ENCODE results near the gene ZNF593. TPM values are rescaled to one million over a fixed set of nuclear protein-coding genes. Genes with fewer than 3 reads are reported as not detected.

ZNF593 gene
- total and polyA plus RNA-seq, 10 of the 15 experiments (the other 5 are each of a cell fraction or from before 2014, with no cell fraction given): 7.7 to 156 (median 51.0) TPM

DNA sequence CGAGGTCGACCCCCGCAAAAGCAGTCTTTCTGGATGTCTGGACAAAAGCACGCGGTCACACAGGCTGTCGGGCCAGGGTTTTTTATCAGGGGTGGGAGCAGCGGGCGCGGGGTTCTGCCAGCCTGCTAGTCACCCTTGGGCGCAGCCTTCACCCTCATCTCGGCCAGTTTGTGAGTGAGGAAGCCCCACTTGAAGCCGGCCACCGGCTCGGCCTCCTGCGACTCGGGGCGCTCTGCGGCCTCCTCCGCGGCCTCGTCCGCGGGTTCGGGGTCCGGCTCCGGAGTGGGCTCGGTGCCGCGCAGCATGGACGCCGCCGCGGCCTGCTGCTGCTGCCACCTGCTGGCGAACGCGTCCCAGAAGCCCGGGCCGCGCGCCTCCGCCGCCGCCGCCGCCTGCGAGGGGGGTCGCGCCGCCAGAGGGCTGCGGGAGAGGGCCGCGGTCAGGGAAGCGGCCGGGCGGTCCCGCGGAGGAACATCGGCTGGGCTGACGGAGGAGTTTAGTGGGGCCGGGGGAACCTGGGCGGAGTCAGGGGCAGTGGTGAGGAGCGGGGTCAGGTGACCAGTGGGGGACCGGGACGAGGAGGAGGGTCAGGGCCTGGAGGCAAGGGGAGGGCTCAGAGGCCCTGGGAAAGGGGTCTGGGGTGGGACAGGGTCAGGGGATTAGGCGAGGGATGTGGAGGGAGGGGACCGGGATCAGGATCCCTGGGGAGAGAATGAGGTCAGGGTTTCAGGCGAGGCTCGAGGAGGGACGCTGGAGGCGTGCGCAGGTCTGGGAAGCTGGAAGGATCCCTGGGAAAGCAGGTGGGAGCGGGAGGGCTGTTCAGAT lies 5.5 kb upstream of the ZNF593 start:
- ChIA-PET POLR2A (no interaction called here), CTCF (interaction anchor here (0.6 to 1.8 kb wide), 3 partner anchors 70 to 1472 kb away, joined by 3 to 8 read pairs (median 4); partner anchors contain the start of gene CEP85)
- BruUV-seq (replicated peaks): no TSS peak

More for the DNA sequence above, 5.5 kb upstream of the ZNF593 start:
- Histone ChIP-seq H2AFZ (ENCODE audit: control insufficient read depth, low read depth, low read length) (peak overlapping the region; percentile 34), H4K20me1 (ENCODE audit: control insufficient read depth, insufficient read depth) (no peaks in the 10 kb centered on the region), H3K4me2 (ENCODE audit: control insufficient read depth, insufficient read depth) (peak overlapping the region; percentile 84), H3K9me3 (replicated peaks; ENCODE audit: control insufficient read depth, insufficient read depth, low read length) (no peaks in the 10 kb centered on the region; the same call in 2 of the 3 replicates), H3K36me3 (ENCODE audit: control insufficient read depth in 2 of 2, insufficient read depth in 2 of 2, low read length in 1 of 2) (no peaks in the 10 kb centered on the region), H3K4me3 (peak overlapping the region; percentile 44; the same call in 1 of the 2 replicates), H3K9ac (ENCODE audit: control insufficient read depth, insufficient read depth, low read length) (no peak overlapping the region), H3K79me2 (ENCODE audit: control insufficient read depth, insufficient read depth, low read length) (no peaks in the 10 kb centered on the region), H3K4me1 (ENCODE audit: control insufficient read depth, insufficient read depth, low read length) (peaks cover 4% of the 10 kb centered on the region), H3K27ac (ENCODE audit: control insufficient read depth, insufficient read depth) (no peak overlapping the region), H3K27me3 (replicated peaks in 1 of 2; ENCODE audit: control insufficient read depth in 2 of 2, insufficient read depth in 2 of 2, low read length in 1 of 2) (peaks cover 3 to 13% of the 10 kb centered on the region in 2 experiments)
- DNase-seq (ENCODE audit: low read depth, low spot score) (no peak), FAIRE-seq (no peak), ATAC-seq (peak; percentile 58)
- TF ChIP-seq, protein P1, sequence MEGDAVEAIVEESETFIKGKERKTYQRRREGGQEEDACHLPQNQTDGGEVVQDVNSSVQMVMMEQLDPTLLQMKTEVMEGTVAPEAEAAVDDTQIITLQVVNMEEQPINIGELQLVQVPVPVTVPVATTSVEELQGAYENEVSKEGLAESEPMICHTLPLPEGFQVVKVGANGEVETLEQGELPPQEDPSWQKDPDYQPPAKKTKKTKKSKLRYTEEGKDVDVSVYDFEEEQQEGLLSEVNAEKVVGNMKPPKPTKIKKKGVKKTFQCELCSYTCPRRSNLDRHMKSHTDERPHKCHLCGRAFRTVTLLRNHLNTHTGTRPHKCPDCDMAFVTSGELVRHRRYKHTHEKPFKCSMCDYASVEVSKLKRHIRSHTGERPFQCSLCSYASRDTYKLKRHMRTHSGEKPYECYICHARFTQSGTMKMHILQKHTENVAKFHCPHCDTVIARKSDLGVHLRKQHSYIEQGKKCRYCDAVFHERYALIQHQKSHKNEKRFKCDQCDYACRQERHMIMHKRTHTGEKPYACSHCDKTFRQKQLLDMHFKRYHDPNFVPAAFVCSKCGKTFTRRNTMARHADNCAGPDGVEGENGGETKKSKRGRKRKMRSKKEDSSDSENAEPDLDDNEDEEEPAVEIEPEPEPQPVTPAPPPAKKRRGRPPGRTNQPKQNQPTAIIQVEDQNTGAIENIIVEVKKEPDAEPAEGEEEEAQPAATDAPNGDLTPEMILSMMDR (IDR thresholded peaks at IDR 0.05 in 2 of 3, conservative IDR thresholded peaks at IDR 0.05 in 1 of 3; ENCODE audit: control insufficient read depth in 2 of 3, extremely low read depth in 1 of 3, insufficient read depth in 1 of 3, low read depth in 3 of 3, low read length in 3 of 3): peak; percentile 23 to 45 (median 23); a peak in 4 of 6 replicates
- TF ChIP-seq, protein P2, sequence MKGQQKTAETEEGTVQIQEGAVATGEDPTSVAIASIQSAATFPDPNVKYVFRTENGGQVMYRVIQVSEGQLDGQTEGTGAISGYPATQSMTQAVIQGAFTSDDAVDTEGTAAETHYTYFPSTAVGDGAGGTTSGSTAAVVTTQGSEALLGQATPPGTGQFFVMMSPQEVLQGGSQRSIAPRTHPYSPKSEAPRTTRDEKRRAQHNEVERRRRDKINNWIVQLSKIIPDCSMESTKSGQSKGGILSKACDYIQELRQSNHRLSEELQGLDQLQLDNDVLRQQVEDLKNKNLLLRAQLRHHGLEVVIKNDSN (IDR thresholded peaks at IDR 0.05; ENCODE audit: borderline replicate concordance, extremely low read length, insufficient read depth, low read depth, low read length): peak; percentile 57
- TF ChIP-seq GATAD2B (conservative IDR thresholded peaks at IDR 0.05; ENCODE audit: low read depth): peak; percentile 46; the same call in 1 of the 2 replicates
- TF ChIP-seq, protein P3, sequence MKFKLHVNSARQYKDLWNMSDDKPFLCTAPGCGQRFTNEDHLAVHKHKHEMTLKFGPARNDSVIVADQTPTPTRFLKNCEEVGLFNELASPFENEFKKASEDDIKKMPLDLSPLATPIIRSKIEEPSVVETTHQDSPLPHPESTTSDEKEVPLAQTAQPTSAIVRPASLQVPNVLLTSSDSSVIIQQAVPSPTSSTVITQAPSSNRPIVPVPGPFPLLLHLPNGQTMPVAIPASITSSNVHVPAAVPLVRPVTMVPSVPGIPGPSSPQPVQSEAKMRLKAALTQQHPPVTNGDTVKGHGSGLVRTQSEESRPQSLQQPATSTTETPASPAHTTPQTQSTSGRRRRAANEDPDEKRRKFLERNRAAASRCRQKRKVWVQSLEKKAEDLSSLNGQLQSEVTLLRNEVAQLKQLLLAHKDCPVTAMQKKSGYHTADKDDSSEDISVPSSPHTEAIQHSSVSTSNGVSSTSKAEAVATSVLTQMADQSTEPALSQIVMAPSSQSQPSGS (IDR thresholded peaks at IDR 0.05; ENCODE audit: low read length): no peak
- peak; percentile 82 for TF ChIP-seq YY1 (IDR thresholded peaks at IDR 0.05; ENCODE audit: low read depth, low read length)
- peak; percentile 43; the same call in 1 of the 2 replicates for TF ChIP-seq SMARCA5 (IDR thresholded peaks at IDR 0.05)
- TF ChIP-seq RAD21 (IDR thresholded peaks at IDR 0.05; ENCODE audit: insufficient read depth, low read depth, low read length): peak; percentile 28; the same call in 1 of the 2 replicates
- TF ChIP-seq MTA3 (IDR thresholded peaks at IDR 0.05; ENCODE audit: borderline replicate concordance, low read length): no peak
- TF ChIP-seq, protein P4, sequence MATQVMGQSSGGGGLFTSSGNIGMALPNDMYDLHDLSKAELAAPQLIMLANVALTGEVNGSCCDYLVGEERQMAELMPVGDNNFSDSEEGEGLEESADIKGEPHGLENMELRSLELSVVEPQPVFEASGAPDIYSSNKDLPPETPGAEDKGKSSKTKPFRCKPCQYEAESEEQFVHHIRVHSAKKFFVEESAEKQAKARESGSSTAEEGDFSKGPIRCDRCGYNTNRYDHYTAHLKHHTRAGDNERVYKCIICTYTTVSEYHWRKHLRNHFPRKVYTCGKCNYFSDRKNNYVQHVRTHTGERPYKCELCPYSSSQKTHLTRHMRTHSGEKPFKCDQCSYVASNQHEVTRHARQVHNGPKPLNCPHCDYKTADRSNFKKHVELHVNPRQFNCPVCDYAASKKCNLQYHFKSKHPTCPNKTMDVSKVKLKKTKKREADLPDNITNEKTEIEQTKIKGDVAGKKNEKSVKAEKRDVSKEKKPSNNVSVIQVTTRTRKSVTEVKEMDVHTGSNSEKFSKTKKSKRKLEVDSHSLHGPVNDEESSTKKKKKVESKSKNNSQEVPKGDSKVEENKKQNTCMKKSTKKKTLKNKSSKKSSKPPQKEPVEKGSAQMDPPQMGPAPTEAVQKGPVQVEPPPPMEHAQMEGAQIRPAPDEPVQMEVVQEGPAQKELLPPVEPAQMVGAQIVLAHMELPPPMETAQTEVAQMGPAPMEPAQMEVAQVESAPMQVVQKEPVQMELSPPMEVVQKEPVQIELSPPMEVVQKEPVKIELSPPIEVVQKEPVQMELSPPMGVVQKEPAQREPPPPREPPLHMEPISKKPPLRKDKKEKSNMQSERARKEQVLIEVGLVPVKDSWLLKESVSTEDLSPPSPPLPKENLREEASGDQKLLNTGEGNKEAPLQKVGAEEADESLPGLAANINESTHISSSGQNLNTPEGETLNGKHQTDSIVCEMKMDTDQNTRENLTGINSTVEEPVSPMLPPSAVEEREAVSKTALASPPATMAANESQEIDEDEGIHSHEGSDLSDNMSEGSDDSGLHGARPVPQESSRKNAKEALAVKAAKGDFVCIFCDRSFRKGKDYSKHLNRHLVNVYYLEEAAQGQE (IDR thresholded peaks at IDR 0.05; ENCODE audit: low read depth, low read length): no peak
- SMC1A ChIA-PET (ENCODE audit: uncharacterized antibody, unreplicated experiment): no interaction called here
- in situ Hi-C loops (cut with MboI) (no loop called here), intact Hi-C loops (cut with micrococcal nuclease; ENCODE audit: unreplicated experiment) (loop anchor here (5.0 to 10.0 kb wide), 2 partner anchors 57 to 231 kb away; no protein-coding TSS in a partner anchor)
- RAD21 ChIA-PET (ENCODE audit: unreplicated experiment): interaction anchor here (0.6 to 0.7 kb wide), 2 partner anchors 128 to 328 kb away, joined by 3 read pairs; no protein-coding TSS in a partner anchor
- WGBS (ENCODE audit: insufficient coverage, insufficient replicate concordance, low lambda C conversion rate, missing lambda C conversion rate): 22% methylated on average over 46 of the region's 72 CpGs
